Hematopoietic multipotent progenitor cell treated with erythropoietin and hydrocortisone succinate and interleukin-3 and kit ligand, for 15 days (in vitro differentiated cells): ENCODE results near the gene CTSF.
A peak's percentile ranks its signal among the peaks of the same experiment; 100 is the strongest.
"Not testable (repeated sequence)": the region's sequence is repeated elsewhere in the genome, so short reads cannot be mapped to it uniquely, and the experiment has no call there.

ENCODE experiments used
- DNase-seq: peaks from one replicate; pipeline ENCODE4 v3.0.0-alpha.2; 2015; ENCODE audit warnings: low spot score

CTSF gene

DNA sequence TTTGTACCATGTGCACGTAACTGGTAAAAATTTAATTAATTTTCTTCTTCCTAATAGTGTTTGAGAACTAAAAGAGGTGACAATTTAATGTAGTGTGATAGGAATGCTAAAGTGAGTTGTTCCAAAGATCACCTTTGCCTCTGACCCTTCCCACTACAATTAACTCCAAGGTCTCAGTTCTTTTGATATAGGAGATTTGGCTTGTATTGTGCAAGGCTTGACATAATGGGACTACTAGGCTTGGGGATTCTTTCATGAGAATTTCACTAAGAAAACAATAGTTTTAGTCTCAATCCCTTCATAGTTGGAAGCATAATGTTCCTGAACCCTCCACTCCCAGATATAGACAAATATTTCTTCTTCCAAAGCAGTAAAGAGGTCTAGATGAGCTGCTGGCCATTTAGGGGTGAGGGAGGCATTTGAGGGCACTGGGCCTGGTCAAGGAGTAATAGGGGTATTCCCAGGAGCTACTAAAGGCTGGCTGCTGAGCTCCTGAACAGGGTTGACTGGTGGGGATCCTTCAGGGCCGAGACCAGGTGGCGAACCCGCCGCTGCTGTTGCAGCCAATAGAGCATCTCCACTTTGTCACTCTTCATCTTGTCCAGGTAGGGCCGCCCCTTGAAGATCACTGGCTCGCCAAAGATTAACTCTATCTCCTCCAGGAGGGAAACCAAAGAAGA is 21.7 kb upstream of the CTSF start:
- DNase-seq = no peak

GRCh38 chr11:66589315-66589714 is 20.9 kb upstream of the CTSF start:
- DNase-seq = not testable (repeated sequence)

DNA sequence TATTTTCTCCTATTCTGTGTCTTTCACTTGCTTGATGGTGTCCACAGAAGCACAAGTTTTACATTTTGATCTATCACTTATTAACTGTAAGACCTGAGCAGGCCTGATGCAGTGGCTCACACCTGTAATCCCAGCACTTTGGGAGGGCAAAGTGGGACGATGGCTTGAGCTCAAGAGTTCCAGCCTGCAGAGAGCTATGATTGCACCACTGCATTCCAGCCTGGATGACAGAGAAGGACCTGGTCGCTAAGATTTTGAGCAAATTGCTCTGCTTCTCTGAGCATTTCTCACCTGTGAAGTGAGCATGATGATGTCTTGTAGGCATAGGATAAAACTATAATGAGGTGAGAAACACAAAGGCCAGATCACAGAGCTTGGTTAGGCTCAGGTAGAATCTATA is 17.7 kb upstream of the CTSF start:
- DNase-seq = no peak

DNA sequence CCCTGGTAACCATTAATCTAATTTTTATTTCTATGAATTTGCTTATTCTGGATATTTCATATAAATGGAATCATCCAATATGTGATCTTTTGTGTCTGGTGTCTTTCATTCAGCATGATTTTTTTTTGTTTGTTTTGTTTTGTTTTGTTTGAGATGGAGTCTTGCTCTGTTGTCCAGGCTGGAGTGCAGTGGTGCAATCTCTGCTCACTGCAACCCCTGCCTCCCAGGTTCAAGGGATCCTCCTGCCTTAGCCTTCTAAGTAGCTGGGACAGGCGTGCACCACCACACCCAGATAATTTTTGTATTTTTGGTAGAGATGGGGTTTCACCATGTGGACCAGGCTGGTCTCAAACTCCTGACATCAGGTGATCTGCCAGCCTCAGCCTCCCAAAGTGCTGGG is 17.0 kb upstream of the CTSF start:
- not testable (repeated sequence) for DNase-seq

GRCh38 chr11:66582565-66583147 is 14.2 kb upstream of the CTSF start:
- DNase-seq = not testable (repeated sequence)

- DNase-seq = no peak
Observed at GRCh38 chr11:66581261-66581660, 12.9 kb upstream of the CTSF start.

- DNase-seq = no peak
Observed at GRCh38 chr11:66580803-66581202, 12.4 kb upstream of the CTSF start.

DNA sequence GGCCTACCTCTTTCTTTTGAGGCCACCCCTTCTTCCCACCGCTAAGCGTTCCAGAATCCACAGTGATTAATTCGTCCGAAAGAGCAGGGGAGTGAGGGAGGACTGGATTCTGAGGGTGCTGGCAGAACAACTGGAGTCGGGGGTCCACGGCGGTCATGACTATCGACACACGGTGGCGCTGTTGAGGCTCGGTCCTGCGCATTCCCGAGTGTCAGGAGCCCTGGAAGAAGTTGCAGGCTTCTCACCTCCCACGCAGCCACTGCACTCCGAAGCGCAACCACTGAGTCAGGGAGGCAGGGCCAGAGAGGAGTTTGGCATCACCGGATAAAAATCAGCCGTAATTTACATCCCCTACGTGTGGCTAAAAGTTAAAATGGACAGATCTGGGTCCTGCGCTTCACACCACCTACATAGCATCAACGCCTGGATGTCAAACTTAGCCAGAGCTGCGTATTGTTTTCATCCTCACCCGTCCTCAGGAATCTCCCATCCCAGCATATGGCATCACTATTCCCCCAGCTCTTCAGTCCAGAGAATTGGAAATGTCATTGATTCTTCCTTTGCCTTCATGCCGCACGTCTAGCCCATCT is 10.7 kb upstream of the CTSF start:
- peak; percentile 78 for DNase-seq

DNA sequence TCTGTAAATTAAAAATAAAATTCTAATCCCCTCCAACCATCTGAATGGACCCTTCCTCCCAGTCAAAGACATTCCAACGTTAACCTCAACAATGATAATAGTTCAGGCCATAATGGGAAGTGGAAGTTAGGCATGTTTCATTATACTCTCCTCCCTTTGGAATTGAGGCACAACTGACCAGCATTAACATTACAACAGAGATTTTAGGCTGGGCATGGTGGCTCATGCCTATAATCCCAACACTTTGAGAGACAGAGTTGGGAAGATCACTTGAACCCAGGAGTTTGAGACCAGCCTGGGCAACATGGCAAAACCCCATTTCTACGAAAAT is 2.4 kb upstream of the CTSF start:
- DNase-seq = no peak

- DNase-seq = no peak
Observed at GRCh38 chr11:66570079-66570849, 1.9 kb upstream of the CTSF start.

GRCh38 chr11:66569076-66569475 is 670 bp upstream of the CTSF start:
- no peak for DNase-seq

- DNase-seq = no peak
Observed at GRCh38 chr11:66567787-66568123, 651 bp downstream of the CTSF start.

DNA sequence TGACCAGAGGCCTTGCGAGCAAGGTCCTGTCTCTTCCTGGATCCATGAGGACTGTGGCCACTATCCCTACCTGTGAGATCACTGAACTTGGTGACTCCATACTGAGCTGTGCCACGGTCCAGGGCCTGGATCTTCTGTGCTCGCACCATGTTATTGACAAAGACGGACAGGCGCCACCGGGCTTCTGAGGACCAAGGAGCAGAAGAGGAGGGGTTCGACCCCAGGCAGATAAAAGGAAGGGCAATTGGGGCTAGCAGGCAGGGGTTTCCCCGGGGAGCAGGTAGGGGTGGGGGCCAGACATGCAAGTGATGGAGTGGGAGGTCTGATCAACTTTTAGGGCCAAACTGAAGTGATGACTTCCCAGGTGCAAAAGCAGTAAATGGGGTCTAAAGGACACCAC is 2.2 kb downstream of the CTSF start:
- DNase-seq = no peak

- no peak for DNase-seq
Observed at GRCh38 chr11:66564984-66565383, 3.4 kb downstream of the CTSF start.

GRCh38 chr11:66564538-66564937 is 3.9 kb downstream of the CTSF start:
- no peak for DNase-seq

GRCh38 chr11:66563832-66564231 is 4.6 kb downstream of the CTSF start:
- DNase-seq = no peak

DNA sequence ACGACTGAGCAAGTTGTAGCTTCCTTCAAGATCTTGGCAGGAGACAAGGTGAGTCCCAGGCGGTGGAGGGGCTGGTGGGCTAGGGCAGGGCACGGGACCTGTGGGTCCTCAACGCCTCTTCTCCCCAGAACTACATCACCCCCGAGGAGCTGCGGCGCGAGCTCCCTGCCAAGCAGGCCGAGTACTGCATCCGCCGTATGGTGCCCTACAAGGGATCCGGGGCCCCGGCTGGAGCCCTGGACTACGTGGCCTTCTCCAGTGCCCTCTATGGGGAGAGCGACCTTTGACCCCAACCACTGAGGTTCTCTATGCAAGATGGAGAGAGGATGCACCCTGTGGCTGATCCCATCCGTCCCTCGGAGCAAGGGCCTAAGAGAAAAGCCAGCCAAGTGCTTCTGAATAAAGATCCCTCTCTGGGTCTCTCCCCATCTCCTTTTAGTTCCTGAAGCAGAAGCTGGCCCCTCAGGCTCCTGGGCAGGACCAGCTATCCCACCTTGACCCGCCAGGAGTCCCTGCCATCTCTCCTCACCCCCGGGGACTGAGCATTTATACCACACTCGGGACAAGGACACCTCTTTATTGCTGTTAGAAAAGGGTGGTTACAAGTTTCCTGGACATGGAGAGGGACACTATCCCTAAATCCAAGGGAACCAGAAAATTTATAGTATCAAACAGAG is 5.4 kb downstream of the CTSF start:
- DNase-seq = no peak

GRCh38 chr11:66562275-66562674 is 6.1 kb downstream of the CTSF start:
- no peak for DNase-seq

DNA sequence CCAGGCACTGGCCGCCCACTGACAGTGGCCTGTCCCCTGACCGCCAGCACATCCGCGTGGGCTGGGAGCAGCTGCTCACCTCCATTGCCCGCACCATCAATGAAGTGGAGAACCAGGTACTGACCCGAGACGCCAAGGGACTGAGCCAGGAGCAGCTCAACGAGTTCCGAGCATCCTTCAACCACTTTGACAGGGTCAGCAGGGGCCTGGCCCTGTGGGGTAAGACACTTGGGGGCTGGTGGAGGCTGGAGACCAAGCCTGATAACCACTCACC is 6.5 kb downstream of the CTSF start:
- no peak for DNase-seq

GRCh38 chr11:66561178-66561974 is 7.0 kb downstream of the CTSF start:
- no peak for DNase-seq

- no peak for DNase-seq
Observed at GRCh38 chr11:66559866-66560676, 8.3 kb downstream of the CTSF start.
